Pancreas (tissue), 10 donors: ENCODE results near the gene SPATS2. TPM values are rescaled to one million over a fixed set of nuclear protein-coding genes. Genes with fewer than 3 reads are reported as not detected.
A peak's percentile ranks its signal among the peaks of the same experiment; 100 is the strongest.

Experiments used
- ATAC-seq, 4 donors: fragments of 200-7000 bp; cut with Tn5 transposase; one replicate each; pipeline versions ENCODE4 v1.8.0 to v1.9.1; 2020; ENCODE audit warnings: mild to moderate bottlenecking in 4 of 4, moderate library complexity in 4 of 4
- DNase-seq, 6 donors: peaks; one replicate each; pipeline ENCODE4 v3.0.0-alpha.2; 2020
- FAIRE-seq: peaks from 2 replicates; lab custom pipeline; 2012; peaks lifted over from hg19 to GRCh38; lab: Jason Lieb, UNC
- H3K27ac ChIP-seq, 4 donors: fragments of 200-600 bp; sonication (generic); 1 replicate in 3 of 4; 2 replicates in 1 of 4; pipeline versions ENCODE4 v1.5.0 to v1.8.0; 2020
- H3K27me3 ChIP-seq, 4 donors: fragments of 200-600 bp; one replicate each; pipeline ENCODE4 v1.8.0; 2021
- H3K36me3 ChIP-seq, 3 donors: fragments of 200-600 bp; sonication (generic) in 1 of 3; one replicate each; pipeline versions ENCODE4 v1.5.0 to v1.8.0; 2020 to 2021
- H3K4me1 ChIP-seq, 3 donors: fragments of 200-600 bp; one replicate each; pipeline ENCODE4 v1.8.0; 2021
- H3K4me3 ChIP-seq, 4 donors: fragments of 200-600 bp; sonication (generic) in 2 of 4; one replicate each; pipeline versions ENCODE4 v1.5.0 to v1.8.0; 2020 to 2021
- H3K9me3 ChIP-seq, 4 donors: fragments of 200-600 bp; one replicate each; pipeline ENCODE4 v1.8.0; 2021
- CTCF ChIP-seq, 4 donors: fragments of 200-600 bp; sonication (generic) in 3 of 4; IDR thresholded peaks; one replicate each; pipeline versions ENCODE4 v1.5.0 to v1.8.0; 2021; ENCODE audit warnings: antibody characterized with exemption in 4 of 4
- WGBS, 2 donors: extraction: QIAGEN DNeasy Blood & Tissue Kit; methylation state at CpG; one replicate each; pipeline ENCODE4 v1.1.7; 2013; 5-methylcytosine and 5-hydroxymethylcytosine counted together
- intact Hi-C, 3 donors: fragments of 100-400 bp; cut with DNase I; formaldehyde crosslinking; loops; one replicate each; pipeline versions ENCODE4 v1.11.1 to v1.14.2; 2022
- polyA plus RNA-seq, 2 donors: library from polyadenylated mRNA; stranded (reverse); fragments of 200-250 nt; gene quantifications; one replicate each; pipeline ENCODE4 v1.2.3, GENCODE V29; 2013
- total RNA-seq, 6 donors: library from RNA; stranded (reverse); fragmentation: NEBNext Ultra II Directional in 4 of 6; extraction: Animal tissue kit (Norgen Biotek cat#: 25700) in 4 of 6; gene quantifications; one replicate each; pipeline versions ENCODE4 v1.2.1 to v1.2.4, GENCODE V29; 2021 to 2023
- donor health status: healthy with polysubstance abuse.
- donor health status: DM: no; HTN: no; CAD: no; lungs with moderate emphysema.
- donor health status: DM: no; HTN: no; CAD: no.
- donor health status: control.
- donor health status: control.
- donor health status: Bipolar disorder and iron deficiency.
- donor health status: DM: yes; HTN: yes; CAD: no.
- donor health status: DM: no; HTN: no; CAD: no.
- donor health status: DM: no; HTN: no; CAD: no.
- donor health status: DM: yes; HTN: yes; CAD: no.

SPATS2 gene
- total and polyA plus RNA-seq, 8 donors = 7.2 to 12.5 (median 9.4) TPM

GRCh38 chr12:49342914-49343731, 24.1 kb upstream of the SPATS2 start:
- FAIRE-seq (no peak), DNase-seq (peak in 2 of 6 donors; percentile 15 to 64), ATAC-seq (no peak)
- peak overlapping the region in 2 of 4 donors; percentile 11 to 41 for H3K4me3 ChIP-seq
- no peak for TF ChIP-seq CTCF (IDR thresholded peaks at IDR 0.05)
- peaks cover 0 to 4% (median 0%) of the 10 kb centered on the region in 4 donors for H3K27me3 ChIP-seq
- peaks cover 17 to 28% (median 19%) of the 10 kb centered on the region in 3 donors for H3K4me1 ChIP-seq
- H3K9me3 ChIP-seq = no peaks in the 10 kb centered on the region
- 4 to 6% methylated on average over 19 to 33 of the region's 33 CpGs for WGBS, 2 donors
- intact Hi-C loops = loop anchor here in 1 of 3 donors (10.0 kb wide), 1 partner anchor 172 kb away; no protein-coding TSS in a partner anchor
- H3K36me3 ChIP-seq = no peaks in the 10 kb centered on the region
- no peak overlapping the region for H3K27ac ChIP-seq

- intact Hi-C loops = loop anchor here in 1 of 3 donors (10.0 kb wide), 1 partner anchor 170 kb away; no protein-coding TSS in a partner anchor
- 29 to 38% methylated on average over 15 of the region's 15 CpGs for WGBS, 2 donors
- DNase-seq (no peak), FAIRE-seq (no peak), ATAC-seq (no peak)
- no peak for TF ChIP-seq CTCF (IDR thresholded peaks at IDR 0.05)
- Histone ChIP-seq H3K27ac (no peak overlapping the region), H3K4me3 (peak overlapping the region in 2 of 4 donors; percentile 34 to 40), H3K36me3 (no peaks in the 10 kb centered on the region), H3K4me1 (peaks cover 24 to 35% (median 29%) of the 10 kb centered on the region in 3 donors), H3K9me3 (no peaks in the 10 kb centered on the region), H3K27me3 (peaks cover 0 to 4% (median 0%) of the 10 kb centered on the region in 4 donors)
Observed at GRCh38 chr12:49344486-49345050, 22.7 kb upstream of the SPATS2 start.

- Histone ChIP-seq H3K27ac (no peak overlapping the region), H3K9me3 (no peaks in the 10 kb centered on the region), H3K27me3 (peaks cover 0 to 4% (median 0%) of the 10 kb centered on the region in 4 donors), H3K4me3 (peak overlapping the region; percentile 5 to 40 (median 22)), H3K36me3 (no peaks in the 10 kb centered on the region), H3K4me1 (peaks cover 24 to 34% (median 29%) of the 10 kb centered on the region in 3 donors)
- no peak for TF ChIP-seq CTCF (IDR thresholded peaks at IDR 0.05)
- FAIRE-seq = no peak
- DNase-seq = peak in 5 of 6 donors; percentile 38 to 82 (median 63)
- peak; percentile 5 to 29 (median 8) for ATAC-seq
- WGBS, 2 donors = 1% methylated on average over 47 to 70 of the region's 70 CpGs
- intact Hi-C loops = loop anchor here in 1 of 3 donors (10.0 kb wide), 1 partner anchor 170 kb away; no protein-coding TSS in a partner anchor
Observed at GRCh38 chr12:49345051-49345824, 22.0 kb upstream of the SPATS2 start.

GRCh38 chr12:49345825-49346658, 21.2 kb upstream of the SPATS2 start:
- WGBS, 2 donors = 3 to 4% methylated on average over 55 to 61 of the region's 61 CpGs
- intact Hi-C loops = loop anchor here in 1 of 3 donors (10.0 kb wide), 1 partner anchor 169 kb away; no protein-coding TSS in a partner anchor
- DNase-seq (peak in 1 of 6 donors; percentile 15), FAIRE-seq (no peak), ATAC-seq (no peak)
- TF ChIP-seq CTCF (IDR thresholded peaks at IDR 0.05) = no peak
- no peaks in the 10 kb centered on the region for H3K36me3 ChIP-seq
- H3K27ac ChIP-seq = no peak overlapping the region
- no peaks in the 10 kb centered on the region for H3K9me3 ChIP-seq
- peak overlapping the region in 3 of 4 donors; percentile 5 to 40 (median 34) for H3K4me3 ChIP-seq
- peaks cover 24 to 34% (median 29%) of the 10 kb centered on the region in 3 donors for H3K4me1 ChIP-seq
- peaks cover 0 to 4% (median 0%) of the 10 kb centered on the region in 4 donors for H3K27me3 ChIP-seq
